GM19043 (cell line): ENCODE measurements around the gene LMBR1L.

Experiments used
- ATAC-seq: cut with Tn5 transposase; IDR thresholded peaks from one replicate; pipeline ENCODE4 v1.9.1; 2021; ENCODE audit warnings: low read depth; ENCODE audit not compliant: unreplicated experiment

Gene LMBR1L

GRCh38 chr12:49055092-49055491 lies 55.6 kb downstream of the LMBR1L start:
- no peak for ATAC-seq

DNA sequence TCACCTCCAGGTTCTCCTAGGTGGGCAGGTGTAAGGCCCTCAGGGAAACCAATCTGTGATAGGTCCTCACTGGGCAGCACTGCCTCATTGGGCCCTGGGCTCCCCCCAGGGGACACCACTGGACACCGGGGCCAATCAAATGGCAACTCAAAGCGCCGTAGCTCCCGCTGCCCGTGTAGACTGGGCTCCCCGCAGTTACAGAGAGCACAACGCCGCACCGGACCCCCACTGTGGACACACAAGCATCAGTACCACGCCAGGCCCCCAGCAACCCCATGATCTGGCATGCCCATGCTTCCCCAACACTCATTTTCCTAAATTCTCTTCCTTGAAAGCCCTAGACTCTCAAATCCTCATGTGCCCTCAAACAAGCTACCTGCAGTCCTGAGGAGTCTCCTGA lies 56.1 kb downstream of the LMBR1L start:
- ATAC-seq = no peak

DNA sequence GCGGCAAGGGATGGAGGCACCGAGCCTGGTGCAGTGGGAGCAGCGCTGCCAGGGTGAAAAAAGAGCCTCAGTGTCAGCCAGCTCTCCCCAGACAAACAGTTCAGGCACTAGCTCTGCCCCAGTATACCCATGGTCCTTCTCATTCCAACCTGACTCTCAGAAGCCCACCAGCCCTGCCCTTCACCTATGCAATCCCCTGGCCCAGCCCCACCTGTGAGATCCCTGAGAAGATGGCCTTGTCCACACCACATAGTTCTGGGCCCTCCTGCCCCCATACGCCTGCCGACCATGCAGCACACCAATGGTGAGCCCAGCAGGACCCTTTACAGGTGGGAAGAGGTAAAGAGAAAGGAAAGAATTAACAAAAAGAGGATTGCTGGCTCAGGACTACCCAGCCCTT lies 56.6 kb downstream of the LMBR1L start:
- ATAC-seq = no peak

DNA sequence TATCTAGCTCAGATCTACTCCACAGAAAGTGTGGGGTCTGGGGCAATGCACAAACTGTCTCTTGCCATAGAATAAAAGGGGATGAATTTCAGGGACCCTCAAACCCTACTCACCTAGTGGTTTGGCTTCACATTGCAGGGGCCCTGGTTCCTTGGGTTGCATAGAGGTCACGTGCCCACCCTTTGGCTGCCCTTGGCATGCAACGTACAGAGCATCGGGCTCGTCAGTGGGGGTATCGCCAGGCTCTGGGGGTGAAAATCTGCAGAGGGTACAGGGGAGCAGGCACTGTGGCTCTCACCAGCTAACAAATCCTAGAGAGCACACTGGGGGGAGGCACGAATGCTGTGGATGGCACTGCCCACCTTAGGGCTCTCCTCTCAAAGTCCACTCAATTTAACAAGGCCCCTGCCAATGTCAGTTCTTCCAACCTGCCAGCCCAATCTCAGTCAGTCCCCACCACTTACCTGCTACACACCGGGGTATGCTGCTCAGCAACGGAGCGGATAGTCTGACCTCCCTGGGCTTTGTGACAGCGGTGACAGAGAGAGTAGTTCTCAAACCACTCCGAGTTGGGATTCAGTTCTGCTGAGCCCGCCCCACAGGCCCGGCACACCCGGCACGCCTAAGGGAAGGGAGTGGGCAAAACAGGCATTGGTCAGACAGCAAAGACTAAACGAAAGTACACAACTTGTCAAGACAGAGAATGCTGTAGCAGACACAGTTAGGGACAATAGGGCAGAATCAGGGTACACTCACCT lies 58.0 kb downstream of the LMBR1L start:
- no peak for ATAC-seq

GRCh38 chr12:49051777-49052438 lies 58.7 kb downstream of the LMBR1L start:
- ATAC-seq = no peak

DNA sequence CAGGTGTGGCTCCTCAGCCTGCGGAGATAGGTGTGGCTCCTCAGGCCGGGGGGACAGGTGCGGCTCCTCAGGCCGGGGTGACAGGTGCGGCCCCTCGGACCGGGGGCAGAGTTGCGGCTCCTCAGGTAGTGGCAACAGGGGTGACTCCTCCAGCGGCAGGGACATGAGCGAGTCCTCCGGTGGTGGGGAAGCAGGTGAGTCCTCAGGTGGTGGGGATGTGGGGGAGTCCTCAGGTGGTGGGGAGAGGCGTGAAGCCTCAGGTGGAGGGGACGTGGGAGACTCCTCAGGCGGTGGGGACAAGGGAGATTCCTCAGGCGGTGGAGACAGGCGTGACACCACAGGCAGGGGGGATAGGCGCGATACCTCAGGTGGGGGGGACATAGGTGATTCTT lies 59.3 kb downstream of the LMBR1L start:
- ATAC-seq = no peak

DNA sequence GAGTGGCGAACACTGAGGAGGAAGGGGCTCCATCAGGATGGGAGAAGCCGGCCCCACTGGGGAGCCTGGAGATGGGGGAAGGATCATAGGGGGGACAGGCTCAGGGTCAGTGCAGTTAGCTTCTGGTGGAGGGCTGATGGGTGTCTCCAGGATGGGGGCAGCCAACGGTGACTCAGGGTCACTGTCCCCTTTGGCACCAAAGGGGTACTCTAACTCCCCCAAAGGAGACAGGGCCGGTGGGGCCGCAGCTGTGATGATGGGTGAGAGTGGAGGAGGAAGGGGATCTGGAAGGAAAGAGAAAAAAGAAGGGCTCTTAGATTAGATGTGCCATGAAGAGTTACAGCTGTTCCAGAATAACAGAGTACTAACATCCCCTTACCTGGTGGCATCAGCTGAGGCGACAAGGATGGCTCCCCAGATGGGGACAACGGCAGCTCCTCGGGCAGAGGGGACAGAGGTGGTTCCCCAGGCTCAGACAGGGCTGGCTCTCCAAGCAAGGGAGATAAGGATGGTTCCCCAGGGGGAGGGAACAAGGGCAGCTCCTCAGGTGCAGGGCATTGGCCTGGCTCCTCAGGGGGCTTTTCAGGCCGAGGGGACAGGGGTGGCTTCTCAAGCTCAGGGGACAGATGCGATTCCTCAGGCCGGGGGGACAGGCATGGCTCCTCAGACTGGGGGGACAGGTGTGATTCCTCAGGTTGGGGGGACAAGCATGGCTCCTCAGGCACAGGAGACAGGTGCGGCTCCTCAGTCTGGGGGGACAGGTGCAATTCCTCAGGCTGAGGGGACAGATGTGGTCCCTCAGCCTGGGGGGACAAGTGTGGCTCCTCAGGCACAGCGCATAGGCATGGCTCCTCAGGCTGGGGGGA lies 59.9 kb downstream of the LMBR1L start:
- ATAC-seq = no peak

DNA sequence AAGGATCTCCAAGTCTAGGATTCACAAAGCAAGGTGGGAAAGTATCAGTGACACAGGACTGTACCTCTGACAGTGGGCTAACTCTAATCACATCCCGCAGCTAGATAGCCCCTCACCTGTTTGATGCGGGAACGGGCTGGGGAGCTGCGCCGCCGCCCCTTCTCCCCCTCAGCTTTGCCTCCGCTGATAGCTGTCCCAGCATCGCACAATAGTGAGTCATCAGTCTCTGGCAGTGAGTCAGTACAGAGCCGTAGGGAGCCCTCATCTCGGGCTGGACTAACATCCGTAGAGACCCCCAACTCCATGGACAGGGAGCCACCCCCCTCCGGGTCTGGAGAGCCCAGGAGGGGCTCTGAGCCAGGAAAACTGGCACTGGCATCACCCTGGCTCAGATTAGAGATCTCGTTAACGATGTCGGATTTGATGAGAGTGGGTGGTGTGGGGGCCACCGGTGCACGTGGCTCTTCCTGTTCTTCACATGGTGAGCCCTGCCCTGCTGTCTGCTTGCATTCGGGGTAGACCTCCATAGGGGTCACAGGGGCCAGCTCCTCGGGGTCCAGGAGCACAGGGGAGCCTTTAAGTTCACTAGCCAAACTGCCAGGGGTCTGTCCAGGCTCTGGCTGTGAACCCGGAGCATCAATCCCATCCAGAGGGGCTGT lies 61.0 kb downstream of the LMBR1L start:
- no peak for ATAC-seq

- no peak for ATAC-seq
Measured at GRCh38 chr12:49048953-49049352, 61.7 kb downstream of the LMBR1L start.
